Caco-2 (cell line): Measurements from ENCODE around the gene ZNF593OS. TPM values are rescaled to one million over a fixed set of nuclear protein-coding genes. Genes with fewer than 3 reads are reported as not detected.
A peak's percentile ranks its signal among the peaks of the same experiment; 100 is the strongest.

Experiments
- BruUV-seq: library from RNA; stranded (reverse); fragments of 400-500 nt; replicated peaks from 2 replicates; lab custom pipeline; 2021; lab: Mats Ljungman, UMichigan
- CTCF ChIA-PET: fragments of 300-600 bp; sonication (Branson Sonifier 250); formaldehyde crosslinking; loops from one replicate; lab custom pipeline; 2022; ENCODE audit warnings: antibody characterized with exemption; lab: Charles Lee
- POLR2A ChIA-PET: fragments of 300-600 bp; sonication (Branson Sonifier 250); formaldehyde crosslinking; loops from one replicate; lab custom pipeline; 2022; ENCODE audit warnings: antibody characterized with exemption; lab: Charles Lee
- DNase-seq, 2 experiments: peaks; one replicate each; pipeline versions ENCODE4 v3.0.0 to v3.0.0-alpha.2; 2020 to 2022
- H3K27me3 ChIP-seq: replicated peaks from 2 replicates; pipeline ENCODE4 v1.6.0; 2011; ENCODE audit warnings: low read length; ENCODE audit not compliant: control insufficient read depth, insufficient read depth
- H3K36me3 ChIP-seq: 2 replicates; pipeline ENCODE4 v1.5.1; 2011; ENCODE audit warnings: low read length; ENCODE audit not compliant: control insufficient read depth, insufficient read depth
- H3K4me1 ChIP-seq: fragments of 250-450 bp; sonication (Bioruptor Pico); 2 replicates; pipeline ENCODE4 v1.5.1; 2020; ENCODE audit warnings: mild to moderate bottlenecking
- H3K4me3 ChIP-seq: 2 replicates; pipeline ENCODE4 v1.5.1; 2011; ENCODE audit warnings: low read depth, mild to moderate bottlenecking, control low read depth, low read length
- H3K9me3 ChIP-seq: fragments of 250-450 bp; sonication (Bioruptor Pico); 2 replicates; pipeline ENCODE4 v1.5.1; 2020; ENCODE audit warnings: mild to moderate bottlenecking, moderate library complexity
- H3K27ac Mint-ChIP-seq: one replicate; pipeline ENCODE4 v1.8.0; 2022; ENCODE audit warnings: mixed read lengths; ENCODE audit not compliant: unreplicated experiment
- H3K27me3 Mint-ChIP-seq: one replicate; pipeline ENCODE4 v1.8.0; 2022; ENCODE audit warnings: mixed read lengths; ENCODE audit not compliant: insufficient read depth, unreplicated experiment
- H3K36me3 Mint-ChIP-seq: one replicate; pipeline ENCODE4 v1.8.0; 2022; ENCODE audit warnings: mild to moderate bottlenecking, mixed read lengths; ENCODE audit not compliant: insufficient read depth, unreplicated experiment
- H3K4me1 Mint-ChIP-seq: one replicate; pipeline ENCODE4 v1.8.0; 2022; ENCODE audit warnings: low read depth, mixed read lengths; ENCODE audit not compliant: unreplicated experiment
- H3K4me3 Mint-ChIP-seq: one replicate; pipeline ENCODE4 v1.8.0; 2022; ENCODE audit warnings: mild to moderate bottlenecking, moderate library complexity, mixed read lengths; ENCODE audit not compliant: unreplicated experiment
- H3K9me3 Mint-ChIP-seq: one replicate; pipeline ENCODE4 v1.8.0; 2022; ENCODE audit warnings: mixed read lengths; ENCODE audit not compliant: unreplicated experiment
- CTCF ChIP-seq, 2 experiments: fragments of 200-600 bp in 1 of 2; IDR thresholded peaks; 1 replicate in 1 of 2; 2 replicates in 1 of 2; pipeline versions ENCODE4 v1.5.1 to v1.8.0; 2011 to 2022; ENCODE audit warnings: antibody characterized with exemption in 1 of 2, control low read depth in 1 of 2, inconsistent platforms in 1 of 2, low read depth in 1 of 2, low read length in 1 of 2, mild to moderate bottlenecking in 1 of 2, moderate library complexity in 1 of 2; ENCODE audit not compliant: insufficient read depth in 1 of 2, severe bottlenecking in 1 of 2, unreplicated experiment in 1 of 2
- intact Hi-C: fragments of 100-400 bp; cut with micrococcal nuclease; formaldehyde crosslinking; loops from one replicate; pipeline ENCODE4 v1.10.0; 2022; ENCODE audit not compliant: unreplicated experiment
- total RNA-seq: library from RNA; stranded (reverse); gene quantifications from 2 replicates; pipeline ENCODE4 v1.2.3, GENCODE V29; 2022

The ZNF593OS gene
- total RNA-seq, 1 experiment from 2014 or later: 0.45 TPM

DNA sequence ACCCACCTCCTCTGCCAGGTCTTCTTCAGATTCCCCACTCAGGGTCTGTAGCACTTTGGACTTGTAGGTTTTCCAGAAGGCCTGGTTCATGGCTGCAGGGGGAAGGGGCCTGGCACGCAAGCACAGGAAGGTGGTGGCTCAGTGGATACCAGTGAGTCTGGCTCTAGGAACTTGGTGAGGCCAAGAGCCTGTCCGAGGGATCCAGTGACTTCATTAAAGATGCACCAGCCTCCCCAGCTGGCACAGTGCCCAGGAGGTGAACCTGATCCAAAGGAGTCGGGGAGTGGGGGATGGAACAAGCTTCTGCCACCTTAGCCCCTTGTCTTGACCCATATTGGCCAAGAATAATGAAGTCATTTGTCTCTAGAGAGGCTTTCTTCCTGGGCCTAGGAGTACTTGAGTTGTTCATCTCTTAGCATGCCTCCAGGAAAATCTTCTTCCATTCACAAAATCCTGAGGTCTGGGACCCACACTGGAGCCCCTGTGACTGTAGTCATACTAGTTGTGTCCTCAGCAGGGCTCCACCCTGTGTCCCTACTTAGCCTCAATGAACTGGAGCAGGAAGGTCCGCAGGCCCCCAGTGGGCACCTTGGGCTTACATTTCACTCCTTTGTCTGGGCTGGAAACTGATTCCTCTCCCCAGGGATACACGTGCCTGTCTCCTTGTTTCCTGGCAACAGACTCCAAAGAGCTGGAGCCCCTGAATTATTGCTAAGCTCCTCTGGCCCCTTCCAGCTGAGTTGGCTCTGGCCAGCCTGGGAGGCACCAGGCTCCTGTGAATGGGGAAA lies 3.0 kb downstream of the ZNF593OS start, which contains the start of gene C1orf232:
Gene C1orf232, minus strand, starts transcription at position 554 of the 788 bp plus-strand sequence. Its CDS starts 464 bp downstream, at position 90.
- Mint-ChIP-seq H3K9me3 (no peaks in the 10 kb centered on the region), H3K27me3 (no peaks in the 10 kb centered on the region), H3K4me1 (peaks cover 6% of the 10 kb centered on the region), H3K4me3 (peak within 1 kb of the TSS; percentile 79), H3K36me3 (peaks cover 9% of the 10 kb centered on the region), H3K27ac (peak within 1 kb of the TSS; percentile 84)
- no TSS peak for BruUV-seq
- ChIA-PET CTCF (interaction anchor here (0.6 to 2.1 kb wide), 3 partner anchors 10 to 65 kb away, joined by 5 to 58 read pairs (median 8); partner anchors contain the start of genes CEP85 and CNKSR1), POLR2A (no interaction called here)
- intact Hi-C loops: loop anchor here (1.0 kb wide), 1 partner anchor 66 kb away; the partner anchor contains the start of gene CEP85
- no peaks in the 10 kb centered on the region for H3K36me3 ChIP-seq
- peaks cover 6% of the 10 kb centered on the region; the same call in 1 of the 2 replicates for H3K4me1 ChIP-seq
- no peaks in the 10 kb centered on the region for H3K27me3 ChIP-seq
- H3K4me3 ChIP-seq: peak within 1 kb of the TSS; percentile 81
- no peak for TF ChIP-seq CTCF (IDR thresholded peaks at IDR 0.05; ENCODE audit: insufficient read depth in 1 of 2, low read depth in 1 of 2, low read length in 1 of 2, severe bottlenecking in 1 of 2, unreplicated experiment in 1 of 2)
- DNase-seq: no peak
- no peaks in the 10 kb centered on the region for H3K9me3 ChIP-seq

DNA sequence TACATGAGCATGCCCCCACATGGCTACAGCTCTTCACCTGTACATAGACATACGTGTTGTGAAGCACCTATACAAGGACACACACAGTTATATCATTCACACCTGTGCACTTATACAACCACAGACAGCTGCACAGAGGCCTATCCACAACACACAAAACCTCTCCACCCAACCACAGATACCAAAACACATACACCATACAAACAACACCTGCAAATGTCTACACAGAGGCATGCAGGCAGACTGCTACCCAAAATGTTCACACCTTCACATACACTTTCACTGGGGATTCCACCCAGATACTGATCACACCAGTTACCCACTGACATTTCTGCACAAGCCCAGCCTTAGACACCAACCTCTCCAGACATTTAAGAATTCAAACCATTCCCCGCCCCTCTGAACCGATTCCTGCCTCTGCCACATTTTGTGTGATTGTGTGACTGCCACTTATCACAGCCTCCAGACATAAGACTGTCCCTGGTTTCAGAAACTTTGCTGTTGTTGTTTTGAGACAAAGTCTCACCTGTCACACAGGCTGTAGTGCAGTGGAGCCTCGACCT lies 4.8 kb downstream of the ZNF593OS start:
- peaks cover 6% of the 10 kb centered on the region for H3K4me1 Mint-ChIP-seq
- Histone ChIP-seq H3K27me3 (no peaks in the 10 kb centered on the region), H3K36me3 (no peaks in the 10 kb centered on the region), H3K9me3 (no peaks in the 10 kb centered on the region), H3K4me3 (no peak overlapping the region), H3K4me1 (peaks cover 6% of the 10 kb centered on the region; the same call in 1 of the 2 replicates)
- no peaks in the 10 kb centered on the region for H3K9me3 Mint-ChIP-seq
- H3K27ac Mint-ChIP-seq: no peak overlapping the region
- H3K27me3 Mint-ChIP-seq: no peaks in the 10 kb centered on the region
- TF ChIP-seq CTCF (IDR thresholded peaks at IDR 0.05; ENCODE audit: insufficient read depth in 1 of 2, low read depth in 1 of 2, low read length in 1 of 2, severe bottlenecking in 1 of 2, unreplicated experiment in 1 of 2): no peak
- CTCF ChIA-PET: no interaction called here
- BruUV-seq: no TSS peak
- no peak for DNase-seq
- intact Hi-C loops: no loop called here
- peaks cover 9% of the 10 kb centered on the region for H3K36me3 Mint-ChIP-seq
- POLR2A ChIA-PET: no interaction called here
- no peak overlapping the region for H3K4me3 Mint-ChIP-seq
